Gastrocnemius medialis (tissue), 4 donors: ENCODE measurements around the gene HPN.

Experiments
- POLR2A ChIP-seq, 2 donors: fragments of 450-650 bp; IDR thresholded peaks; one replicate each; pipeline ENCODE4 v1.6.1; 2017; ENCODE audit warnings: antibody characterized with exemption in 2 of 2, mild to moderate bottlenecking in 2 of 2, moderate library complexity in 2 of 2
- TF ChIP-seq, protein P1 (sequence below), 5 experiments: fragments of 450-650 bp in 3 of 5; fragments of 200-600 bp in 2 of 5; sonication (generic) in 2 of 5; IDR thresholded peaks in 4 of 5; conservative IDR thresholded peaks in 1 of 5; 1 replicate in 4 of 5; 2 replicates in 1 of 5; pipeline ENCODE4 v1.5.1; 2016 to 2019; ENCODE audit warnings: antibody characterized with exemption in 5 of 5, mild to moderate bottlenecking in 3 of 5, moderate library complexity in 3 of 5

DNA sequence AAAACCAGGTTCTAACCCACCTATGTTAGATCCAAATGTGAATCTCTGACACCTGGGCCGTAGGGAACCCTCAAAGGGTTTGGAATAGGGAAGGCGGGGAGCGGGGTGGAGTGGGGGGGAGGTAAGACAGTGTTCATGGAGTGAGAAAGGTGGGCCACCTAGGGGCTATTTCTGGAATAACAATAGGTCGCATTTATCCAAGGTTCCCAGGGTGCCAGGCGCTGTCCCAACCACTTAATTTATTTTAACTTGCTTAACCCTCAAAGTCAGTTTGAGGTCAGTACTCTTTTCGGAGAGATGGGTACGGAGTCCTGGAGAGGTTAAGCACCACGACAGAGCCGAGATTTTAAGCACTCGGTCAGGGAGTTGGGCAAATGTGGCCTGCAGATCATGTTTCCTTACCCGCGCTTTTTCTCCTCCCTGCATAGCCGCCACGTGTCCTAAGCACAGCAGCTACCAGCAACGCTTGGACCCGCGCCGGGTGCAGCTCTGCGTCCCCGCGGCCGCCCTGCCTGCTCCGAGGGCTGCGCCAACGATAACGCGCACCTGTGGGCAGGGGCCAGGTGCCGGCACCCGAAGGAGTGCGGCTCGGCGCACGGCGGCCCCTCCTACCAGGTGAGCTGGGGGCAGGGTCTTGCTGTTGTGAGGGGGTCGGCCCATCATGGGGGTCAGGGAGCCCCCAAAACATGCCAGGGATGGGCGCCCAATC is 49.1 kb downstream of the HPN start:
- TF ChIP-seq, protein P1, sequence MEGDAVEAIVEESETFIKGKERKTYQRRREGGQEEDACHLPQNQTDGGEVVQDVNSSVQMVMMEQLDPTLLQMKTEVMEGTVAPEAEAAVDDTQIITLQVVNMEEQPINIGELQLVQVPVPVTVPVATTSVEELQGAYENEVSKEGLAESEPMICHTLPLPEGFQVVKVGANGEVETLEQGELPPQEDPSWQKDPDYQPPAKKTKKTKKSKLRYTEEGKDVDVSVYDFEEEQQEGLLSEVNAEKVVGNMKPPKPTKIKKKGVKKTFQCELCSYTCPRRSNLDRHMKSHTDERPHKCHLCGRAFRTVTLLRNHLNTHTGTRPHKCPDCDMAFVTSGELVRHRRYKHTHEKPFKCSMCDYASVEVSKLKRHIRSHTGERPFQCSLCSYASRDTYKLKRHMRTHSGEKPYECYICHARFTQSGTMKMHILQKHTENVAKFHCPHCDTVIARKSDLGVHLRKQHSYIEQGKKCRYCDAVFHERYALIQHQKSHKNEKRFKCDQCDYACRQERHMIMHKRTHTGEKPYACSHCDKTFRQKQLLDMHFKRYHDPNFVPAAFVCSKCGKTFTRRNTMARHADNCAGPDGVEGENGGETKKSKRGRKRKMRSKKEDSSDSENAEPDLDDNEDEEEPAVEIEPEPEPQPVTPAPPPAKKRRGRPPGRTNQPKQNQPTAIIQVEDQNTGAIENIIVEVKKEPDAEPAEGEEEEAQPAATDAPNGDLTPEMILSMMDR (IDR thresholded peaks at IDR 0.05 in 4 of 5, conservative IDR thresholded peaks at IDR 0.05 in 1 of 5), result peak; percentile 72 to 77 (median 75)
- no peak for TF ChIP-seq POLR2A (IDR thresholded peaks at IDR 0.05)
